A673 (cell line): Measurements from ENCODE around the gene PSME3IP1. TPM values are rescaled to one million over a fixed set of nuclear protein-coding genes. Genes with fewer than 3 reads are reported as not detected.

ENCODE experiments used
- BruUV-seq: library from RNA; stranded (reverse); fragments of 400-500 nt; replicated peaks from 2 replicates; lab custom pipeline; 2021; lab: Mats Ljungman, UMichigan
- CTCF ChIA-PET: fragments of 300-600 bp; sonication (Branson Sonifier 250); formaldehyde crosslinking; loops from one replicate; lab custom pipeline; 2022; ENCODE audit warnings: antibody characterized with exemption; lab: Charles Lee
- POLR2A ChIA-PET: fragments of 300-600 bp; sonication (Branson Sonifier 250); formaldehyde crosslinking; loops from one replicate; lab custom pipeline; 2022; ENCODE audit warnings: antibody characterized with exemption; ENCODE audit not compliant: low non-redundant PET; lab: Charles Lee
- DNase-seq: peaks from one replicate; pipeline ENCODE4 v3.0.0-alpha.2; 2015; ENCODE audit warnings: low spot score
- H3K27ac ChIP-seq: fragments of 200-600 bp; sonication (generic); 2 replicates; pipeline ENCODE4 v1.5.1; 2016; ENCODE audit warnings: mixed run types, low read depth, mild to moderate bottlenecking, mixed read lengths, antibody characterized with exemption, low read length; ENCODE audit not compliant: poor library complexity, severe bottlenecking
- H3K27me3 ChIP-seq: fragments of 200-600 bp; sonication (generic); replicated peaks from 2 replicates; pipeline ENCODE4 v1.6.1; 2017; ENCODE audit warnings: mixed run types, low read depth, mild to moderate bottlenecking, mixed read lengths, antibody characterized with exemption, low read length; ENCODE audit not compliant: insufficient read depth, poor library complexity
- H3K36me3 ChIP-seq: fragments of 200-600 bp; sonication (generic); 2 replicates; pipeline ENCODE4 v1.6.1; 2016; ENCODE audit warnings: mixed run types, mild to moderate bottlenecking, mixed read lengths, antibody characterized with exemption, low read length; ENCODE audit not compliant: insufficient read depth, poor library complexity, severe bottlenecking
- H3K4me1 ChIP-seq: fragments of 200-600 bp; sonication (generic); 2 replicates; pipeline ENCODE4 v1.6.1; 2017; ENCODE audit warnings: mixed run types, mild to moderate bottlenecking, mixed read lengths, antibody characterized with exemption, low read length; ENCODE audit not compliant: insufficient read depth, poor library complexity, severe bottlenecking
- H3K4me3 ChIP-seq: fragments of 200-600 bp; sonication (generic); 2 replicates; pipeline ENCODE4 v1.5.1; 2016; ENCODE audit warnings: low read depth, mixed run types, mild to moderate bottlenecking, mixed read lengths, low read length; ENCODE audit not compliant: poor library complexity, severe bottlenecking
- H3K9me3 ChIP-seq: fragments of 200-600 bp; sonication (generic); 2 replicates; pipeline ENCODE4 v1.6.1; 2016; ENCODE audit warnings: mixed run types, low read depth, mild to moderate bottlenecking, mixed read lengths, antibody characterized with exemption, low read length; ENCODE audit not compliant: poor library complexity, severe bottlenecking
- EZH2 ChIP-seq: fragments of 200-600 bp; sonication (generic); IDR thresholded peaks from 2 replicates; pipeline ENCODE4 v1.6.1; 2017; ENCODE audit warnings: borderline replicate concordance, low read depth, mild to moderate bottlenecking, mixed read lengths, antibody characterized with exemption, low read length; ENCODE audit not compliant: poor library complexity, severe bottlenecking
- intact Hi-C: fragments of 100-400 bp; cut with micrococcal nuclease; formaldehyde crosslinking; loops from one replicate; pipeline ENCODE4 v1.10.0; 2022; ENCODE audit not compliant: unreplicated experiment
- total RNA-seq: library from RNA; stranded (reverse); gene quantifications from 2 replicates; pipeline ENCODE4 v1.2.3, GENCODE V29; 2021
- TF ChIP-seq, protein P1 (sequence below): fragments of 300-800, 200-600 bp; sonication (generic); conservative IDR thresholded peaks from 2 replicates; pipeline ENCODE4 v1.5.1; 2017; ENCODE audit warnings: low read depth, mild to moderate bottlenecking, antibody characterized with exemption, low read length, moderate library complexity, mixed read lengths

The PSME3IP1 gene
- total RNA-seq, 1 experiment from 2014 or later = 128 TPM

DNA sequence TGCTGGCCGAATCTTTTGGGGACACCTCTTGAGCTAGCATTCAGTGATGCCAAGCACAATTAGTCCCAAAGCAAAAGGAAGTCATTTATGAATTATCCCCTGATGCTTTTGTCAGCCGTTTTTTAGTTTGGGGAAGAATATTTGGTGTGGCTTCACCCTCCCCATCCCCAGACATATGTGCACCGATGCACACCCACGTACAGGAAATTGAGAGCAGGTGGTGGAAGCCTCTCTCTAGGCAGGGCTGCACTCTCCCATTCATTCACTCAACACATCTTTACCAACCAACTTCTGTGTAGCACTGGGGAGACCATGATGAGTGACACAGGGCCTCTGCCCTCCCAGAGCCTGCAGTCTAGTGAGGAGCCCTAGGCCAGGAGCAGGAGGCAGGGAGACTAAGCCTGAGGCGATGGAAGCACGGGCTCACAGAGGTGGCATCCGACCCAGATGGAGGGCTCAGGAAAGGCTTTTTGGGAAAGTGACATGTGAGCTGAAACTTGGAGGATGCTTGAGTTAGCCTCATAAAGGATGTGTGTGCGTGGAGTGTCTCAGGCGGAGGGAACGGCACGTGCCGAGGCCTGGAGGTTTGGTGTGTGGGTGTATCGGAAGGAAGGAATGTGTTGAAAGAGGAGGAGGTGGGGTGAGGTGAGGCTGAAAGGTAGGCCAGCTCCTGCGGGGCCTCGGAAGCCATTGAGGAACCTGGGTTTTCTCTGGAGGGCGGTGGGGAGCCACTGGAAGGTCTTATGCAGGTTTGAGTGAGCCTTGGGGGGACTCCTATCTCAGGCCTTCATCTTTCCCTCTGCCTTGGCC, 43.8 kb downstream of the PSME3IP1 start:
- no peaks in the 10 kb centered on the region for H3K36me3 ChIP-seq
- POLR2A ChIA-PET = no interaction called here
- BruUV-seq = no TSS peak
- DNase-seq = peak; percentile 81
- peak overlapping the region; percentile 69 for H3K27ac ChIP-seq
- TF ChIP-seq, protein P1, sequence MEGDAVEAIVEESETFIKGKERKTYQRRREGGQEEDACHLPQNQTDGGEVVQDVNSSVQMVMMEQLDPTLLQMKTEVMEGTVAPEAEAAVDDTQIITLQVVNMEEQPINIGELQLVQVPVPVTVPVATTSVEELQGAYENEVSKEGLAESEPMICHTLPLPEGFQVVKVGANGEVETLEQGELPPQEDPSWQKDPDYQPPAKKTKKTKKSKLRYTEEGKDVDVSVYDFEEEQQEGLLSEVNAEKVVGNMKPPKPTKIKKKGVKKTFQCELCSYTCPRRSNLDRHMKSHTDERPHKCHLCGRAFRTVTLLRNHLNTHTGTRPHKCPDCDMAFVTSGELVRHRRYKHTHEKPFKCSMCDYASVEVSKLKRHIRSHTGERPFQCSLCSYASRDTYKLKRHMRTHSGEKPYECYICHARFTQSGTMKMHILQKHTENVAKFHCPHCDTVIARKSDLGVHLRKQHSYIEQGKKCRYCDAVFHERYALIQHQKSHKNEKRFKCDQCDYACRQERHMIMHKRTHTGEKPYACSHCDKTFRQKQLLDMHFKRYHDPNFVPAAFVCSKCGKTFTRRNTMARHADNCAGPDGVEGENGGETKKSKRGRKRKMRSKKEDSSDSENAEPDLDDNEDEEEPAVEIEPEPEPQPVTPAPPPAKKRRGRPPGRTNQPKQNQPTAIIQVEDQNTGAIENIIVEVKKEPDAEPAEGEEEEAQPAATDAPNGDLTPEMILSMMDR = no peak
- TF ChIP-seq EZH2 = no peak
- intact Hi-C loops = no loop called here
- H3K27me3 ChIP-seq = no peaks in the 10 kb centered on the region
- H3K4me3 ChIP-seq = no peak overlapping the region
- CTCF ChIA-PET = no interaction called here
- peaks cover 37% of the 10 kb centered on the region for H3K4me1 ChIP-seq
- H3K9me3 ChIP-seq = no peaks in the 10 kb centered on the region

DNA sequence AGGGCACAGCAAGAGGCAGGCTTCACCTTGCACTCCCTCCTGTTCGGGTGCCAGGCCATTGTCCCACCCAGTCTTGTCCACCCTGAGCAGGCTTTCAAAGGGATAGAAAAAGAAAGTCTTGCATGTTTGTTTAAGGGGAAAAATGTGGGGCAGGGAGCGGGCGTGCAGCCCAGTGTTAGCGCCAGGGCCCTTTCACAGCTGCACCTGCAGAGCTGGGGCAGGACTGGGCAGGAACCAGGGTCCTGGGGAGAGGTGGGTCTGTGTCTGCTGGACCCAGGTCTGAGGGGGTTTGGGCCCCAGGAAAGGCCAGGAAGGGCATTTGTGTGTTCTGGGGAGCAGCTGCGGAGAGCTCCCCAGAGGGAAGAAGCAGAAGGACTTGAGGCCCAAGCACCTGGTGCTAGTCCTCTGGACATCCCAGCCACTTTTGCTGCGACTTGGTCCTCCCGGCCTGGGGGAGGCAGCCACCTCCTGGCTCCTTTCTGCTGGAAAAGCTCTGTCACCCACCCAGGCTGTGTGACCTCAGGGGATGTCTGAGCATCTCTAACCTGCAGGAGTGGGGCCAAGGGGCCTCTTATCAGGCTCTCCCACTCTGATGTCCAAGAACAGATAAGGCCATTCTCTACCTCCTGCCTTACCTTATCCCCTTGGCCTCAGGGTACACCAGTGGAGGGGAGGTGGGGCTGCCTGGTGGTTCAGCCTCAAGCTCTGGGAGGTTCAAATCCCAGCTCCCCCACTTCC, 44.7 kb downstream of the PSME3IP1 start:
- POLR2A ChIA-PET = no interaction called here
- H3K9me3 ChIP-seq = no peaks in the 10 kb centered on the region
- peaks cover 29% of the 10 kb centered on the region for H3K4me1 ChIP-seq
- CTCF ChIA-PET = interaction anchor here (0.5 kb wide), 1 partner anchor 49 kb away, joined by 3 read pairs; the partner anchor contains the start of gene CPNE2
- no peak overlapping the region for H3K4me3 ChIP-seq
- BruUV-seq = no TSS peak
- no peaks in the 10 kb centered on the region for H3K36me3 ChIP-seq
- H3K27me3 ChIP-seq = no peaks in the 10 kb centered on the region
- DNase-seq = no peak
- intact Hi-C loops = no loop called here
- peak overlapping the region; percentile 69 for H3K27ac ChIP-seq
- TF ChIP-seq, protein P1 = no peak
- no peak for TF ChIP-seq EZH2

DNA sequence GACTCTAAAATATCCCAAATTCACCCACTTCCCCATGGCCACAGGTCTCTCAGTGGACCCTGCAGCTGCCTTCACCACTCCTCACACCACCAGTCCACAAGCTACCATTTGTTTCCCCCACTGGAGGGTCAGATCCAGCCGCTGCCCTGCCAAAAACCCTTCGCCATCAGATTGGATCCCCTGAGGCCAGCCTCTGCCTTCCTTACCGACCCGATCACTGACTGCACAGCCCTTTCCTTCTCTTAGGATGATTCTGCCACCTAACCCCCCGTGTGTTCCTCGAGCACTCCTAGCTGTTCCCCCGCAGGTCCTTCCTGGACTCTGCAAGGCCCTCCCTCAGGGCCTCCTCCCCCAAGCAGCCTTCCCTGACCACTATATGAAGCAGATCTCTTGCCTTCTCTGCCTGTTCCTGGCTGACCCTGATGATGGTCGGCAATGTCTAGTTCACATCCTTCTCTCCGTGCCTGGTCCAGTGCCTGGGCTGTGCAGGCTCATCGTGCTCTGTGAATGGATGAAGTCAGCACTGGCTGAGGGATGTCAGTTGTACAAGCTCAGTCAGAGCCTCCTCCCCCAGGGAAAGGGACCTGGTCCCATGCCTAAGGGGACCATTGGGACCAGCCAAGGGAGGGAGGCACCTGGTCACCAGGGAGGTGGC, 47.4 kb downstream of the PSME3IP1 start:
- no TSS peak for BruUV-seq
- Histone ChIP-seq H3K4me1 (peaks cover 28% of the 10 kb centered on the region), H3K4me3 (no peak overlapping the region), H3K27ac (no peak overlapping the region), H3K9me3 (no peaks in the 10 kb centered on the region), H3K36me3 (no peaks in the 10 kb centered on the region), H3K27me3 (no peaks in the 10 kb centered on the region)
- POLR2A ChIA-PET = no interaction called here
- intact Hi-C loops = no loop called here
- no peak for DNase-seq
- CTCF ChIA-PET = no interaction called here
- no peak for TF ChIP-seq EZH2
- TF ChIP-seq, protein P1 = no peak
